Measurements from ENCODE around the gene SLAMF6.

Gene SLAMF6

GRCh38 chr1:160492617-160493016, 30.4 kb downstream of the SLAMF6 start:
- no peak overlapping the region for H3K4me2 ChIP-seq (ENCODE audit: low read depth, low read length, poor library complexity, severe bottlenecking)
- H3F3A ChIP-seq (ENCODE audit: insufficient read depth), result peaks cover 16% of the 10 kb centered on the region
- no peak overlapping the region for H3K9ac ChIP-seq (ENCODE audit: low read length)
- no peaks in the 10 kb centered on the region for H3K79me2 ChIP-seq (ENCODE audit: insufficient read depth, low read length)
- H3K9me2 ChIP-seq (replicated peaks; ENCODE audit: insufficient read depth, low read length), result no peaks in the 10 kb centered on the region
- H3K36me3 ChIP-seq (ENCODE audit: low read length), result peaks cover 4% of the 10 kb centered on the region; the same call in 1 of the 2 replicates
- TF ChIP-seq CTCF (IDR thresholded peaks at IDR 0.05; ENCODE audit: insufficient read depth, low read length, poor library complexity, severe bottlenecking) (no peak), EZH2phosphoT487 (conservative IDR thresholded peaks at IDR 0.05; ENCODE audit: low read length) (no peak)
- no peaks in the 10 kb centered on the region for H3K9me3 ChIP-seq (ENCODE audit: insufficient read depth, low read length)
- H3K27ac ChIP-seq (ENCODE audit: low read depth, low read length), result no peak overlapping the region
- no peak overlapping the region for H3K4me3 ChIP-seq (ENCODE audit: insufficient read depth, low read length, poor library complexity, severe bottlenecking)
- no peak overlapping the region for H2AFZ ChIP-seq (ENCODE audit: low read depth, low read length, severe bottlenecking)
- H3K27me3 ChIP-seq (ENCODE audit: low read length), result no peaks in the 10 kb centered on the region
- no peaks in the 10 kb centered on the region for H4K20me1 ChIP-seq (ENCODE audit: low read depth, low read length)

- Histone ChIP-seq H3K9me3 (ENCODE audit: insufficient read depth, low read length) (no peaks in the 10 kb centered on the region), H3K36me3 (ENCODE audit: low read length) (peaks cover 6% of the 10 kb centered on the region), H2AFZ (ENCODE audit: low read depth, low read length, severe bottlenecking) (no peak overlapping the region), H4K20me1 (ENCODE audit: low read depth, low read length) (no peaks in the 10 kb centered on the region), H3F3A (ENCODE audit: insufficient read depth) (peaks cover 17% of the 10 kb centered on the region), H3K9ac (ENCODE audit: low read length) (no peak overlapping the region), H3K4me3 (ENCODE audit: insufficient read depth, low read length, poor library complexity, severe bottlenecking) (no peak overlapping the region), H3K9me2 (replicated peaks; ENCODE audit: insufficient read depth, low read length) (no peaks in the 10 kb centered on the region), H3K27me3 (ENCODE audit: low read length) (no peaks in the 10 kb centered on the region), H3K79me2 (ENCODE audit: insufficient read depth, low read length) (no peaks in the 10 kb centered on the region), H3K4me2 (ENCODE audit: low read depth, low read length, poor library complexity, severe bottlenecking) (no peak overlapping the region), H3K27ac (ENCODE audit: low read depth, low read length) (no peak overlapping the region; the same call in 1 of the 2 replicates)
- TF ChIP-seq CTCF (IDR thresholded peaks at IDR 0.05; ENCODE audit: insufficient read depth, low read length, poor library complexity, severe bottlenecking) (no peak), EZH2phosphoT487 (conservative IDR thresholded peaks at IDR 0.05; ENCODE audit: low read length) (no peak)
Measured at GRCh38 chr1:160491981-160492380, 31.1 kb downstream of the SLAMF6 start.

DNA sequence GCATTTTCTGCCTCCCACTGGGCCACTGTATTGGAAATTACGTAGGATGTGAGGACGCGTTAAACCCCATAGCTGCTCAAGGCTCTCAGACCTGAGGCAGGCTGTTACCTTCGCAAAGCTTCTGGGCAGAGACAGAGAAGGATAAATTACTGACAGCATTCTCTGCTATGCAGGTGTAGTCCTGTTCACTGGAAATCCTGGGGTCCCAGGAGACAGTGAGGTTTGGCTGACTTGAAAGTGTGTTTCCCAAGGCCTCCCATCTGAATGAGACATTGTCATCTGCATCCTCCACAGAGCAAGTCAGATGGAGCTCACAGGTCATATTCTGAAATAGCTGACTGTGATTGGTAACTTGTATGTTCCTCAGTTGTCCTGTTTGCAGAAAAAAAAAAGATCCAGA, 32.0 kb downstream of the SLAMF6 start:
- Histone ChIP-seq H3K79me2 (ENCODE audit: insufficient read depth, low read length) (no peaks in the 10 kb centered on the region), H3K4me3 (ENCODE audit: insufficient read depth, low read length, poor library complexity, severe bottlenecking) (no peak overlapping the region), H3K27me3 (ENCODE audit: low read length) (no peaks in the 10 kb centered on the region), H3K9me2 (replicated peaks; ENCODE audit: insufficient read depth, low read length) (no peaks in the 10 kb centered on the region), H3K36me3 (ENCODE audit: low read length) (peaks cover 16% of the 10 kb centered on the region), H3K27ac (ENCODE audit: low read depth, low read length) (no peak overlapping the region), H3K9me3 (ENCODE audit: insufficient read depth, low read length) (no peaks in the 10 kb centered on the region), H3K9ac (ENCODE audit: low read length) (no peak overlapping the region), H2AFZ (ENCODE audit: low read depth, low read length, severe bottlenecking) (no peak overlapping the region), H3F3A (ENCODE audit: insufficient read depth) (peaks cover 17% of the 10 kb centered on the region), H3K4me2 (ENCODE audit: low read depth, low read length, poor library complexity, severe bottlenecking) (no peak overlapping the region), H4K20me1 (ENCODE audit: low read depth, low read length) (no peaks in the 10 kb centered on the region)
- TF ChIP-seq EZH2phosphoT487 (conservative IDR thresholded peaks at IDR 0.05; ENCODE audit: low read length), result no peak
- TF ChIP-seq CTCF (IDR thresholded peaks at IDR 0.05; ENCODE audit: insufficient read depth, low read length, poor library complexity, severe bottlenecking), result no peak
